OCI-LY1 (cell line): Measurements from ENCODE around the gene SPON2.

Source experiments
- EZH2 ChIP-seq: fragments of 200-600 bp; sonication (generic), shearing (Covaris generic); IDR thresholded peaks from 2 replicates; pipeline ENCODE4 v1.8.0; 2017; ENCODE audit warnings: borderline replicate concordance, mixed run types, mild to moderate bottlenecking, antibody characterized with exemption, low read length, moderate library complexity, mixed read lengths
- TF ChIP-seq, protein P1 (sequence below): fragments of 200-600 bp; sonication (generic), shearing (Covaris generic); IDR thresholded peaks from 2 replicates; pipeline ENCODE4 v1.5.1; 2017; ENCODE audit warnings: mild to moderate bottlenecking, antibody characterized with exemption, low read length, moderate library complexity, mixed read lengths

DNA sequence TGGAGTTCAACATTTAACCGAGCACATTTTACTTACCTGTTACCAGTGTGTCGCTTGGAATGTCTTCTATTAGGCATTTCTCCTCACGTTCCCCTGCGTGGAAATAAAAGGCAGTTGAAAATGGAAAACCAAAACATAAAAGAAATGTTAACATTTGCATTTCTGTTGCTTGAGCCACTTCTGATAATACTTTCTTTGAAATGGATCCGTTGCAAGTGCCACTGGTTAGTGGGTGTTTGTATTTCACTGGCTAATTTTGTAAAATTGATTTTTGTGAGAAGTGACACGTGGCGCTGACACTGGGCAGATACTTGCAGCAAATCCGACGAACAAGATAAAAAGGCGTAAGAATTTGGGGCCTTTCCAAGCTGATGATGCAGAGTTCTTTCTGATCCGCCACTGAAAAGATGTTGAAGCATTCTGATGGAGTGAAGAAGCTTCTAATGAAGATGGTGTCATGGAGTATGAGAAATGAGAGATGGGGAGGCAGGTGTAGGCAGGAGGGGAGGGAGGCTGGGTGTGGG lies 18.8 kb downstream of the SPON2 start:
- TF ChIP-seq, protein P1, sequence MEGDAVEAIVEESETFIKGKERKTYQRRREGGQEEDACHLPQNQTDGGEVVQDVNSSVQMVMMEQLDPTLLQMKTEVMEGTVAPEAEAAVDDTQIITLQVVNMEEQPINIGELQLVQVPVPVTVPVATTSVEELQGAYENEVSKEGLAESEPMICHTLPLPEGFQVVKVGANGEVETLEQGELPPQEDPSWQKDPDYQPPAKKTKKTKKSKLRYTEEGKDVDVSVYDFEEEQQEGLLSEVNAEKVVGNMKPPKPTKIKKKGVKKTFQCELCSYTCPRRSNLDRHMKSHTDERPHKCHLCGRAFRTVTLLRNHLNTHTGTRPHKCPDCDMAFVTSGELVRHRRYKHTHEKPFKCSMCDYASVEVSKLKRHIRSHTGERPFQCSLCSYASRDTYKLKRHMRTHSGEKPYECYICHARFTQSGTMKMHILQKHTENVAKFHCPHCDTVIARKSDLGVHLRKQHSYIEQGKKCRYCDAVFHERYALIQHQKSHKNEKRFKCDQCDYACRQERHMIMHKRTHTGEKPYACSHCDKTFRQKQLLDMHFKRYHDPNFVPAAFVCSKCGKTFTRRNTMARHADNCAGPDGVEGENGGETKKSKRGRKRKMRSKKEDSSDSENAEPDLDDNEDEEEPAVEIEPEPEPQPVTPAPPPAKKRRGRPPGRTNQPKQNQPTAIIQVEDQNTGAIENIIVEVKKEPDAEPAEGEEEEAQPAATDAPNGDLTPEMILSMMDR = no peak
- no peak for TF ChIP-seq EZH2
